Caco-2 (cell line): Measurements from ENCODE around the gene CEL. TPM values are rescaled to one million over a fixed set of nuclear protein-coding genes. Genes with fewer than 3 reads are reported as not detected.

Experiments
- BruUV-seq: library from RNA; stranded (reverse); fragments of 400-500 nt; replicated peaks from 2 replicates; lab custom pipeline; 2021; lab: Mats Ljungman, UMichigan
- CTCF ChIA-PET: fragments of 300-600 bp; sonication (Branson Sonifier 250); formaldehyde crosslinking; loops from one replicate; lab custom pipeline; 2022; ENCODE audit warnings: antibody characterized with exemption; lab: Charles Lee
- POLR2A ChIA-PET: fragments of 300-600 bp; sonication (Branson Sonifier 250); formaldehyde crosslinking; loops from one replicate; lab custom pipeline; 2022; ENCODE audit warnings: antibody characterized with exemption; lab: Charles Lee
- DNase-seq, 2 experiments: peaks; one replicate each; pipeline versions ENCODE4 v3.0.0 to v3.0.0-alpha.2; 2020 to 2022
- H3K27me3 ChIP-seq: replicated peaks from 2 replicates; pipeline ENCODE4 v1.6.0; 2011; ENCODE audit warnings: low read length; ENCODE audit not compliant: control insufficient read depth, insufficient read depth
- H3K36me3 ChIP-seq: 2 replicates; pipeline ENCODE4 v1.5.1; 2011; ENCODE audit warnings: low read length; ENCODE audit not compliant: control insufficient read depth, insufficient read depth
- H3K4me1 ChIP-seq: fragments of 250-450 bp; sonication (Bioruptor Pico); 2 replicates; pipeline ENCODE4 v1.5.1; 2020; ENCODE audit warnings: mild to moderate bottlenecking
- H3K4me3 ChIP-seq: 2 replicates; pipeline ENCODE4 v1.5.1; 2011; ENCODE audit warnings: low read depth, mild to moderate bottlenecking, control low read depth, low read length
- H3K9me3 ChIP-seq: fragments of 250-450 bp; sonication (Bioruptor Pico); 2 replicates; pipeline ENCODE4 v1.5.1; 2020; ENCODE audit warnings: mild to moderate bottlenecking, moderate library complexity
- H3K27ac Mint-ChIP-seq: one replicate; pipeline ENCODE4 v1.8.0; 2022; ENCODE audit warnings: mixed read lengths; ENCODE audit not compliant: unreplicated experiment
- H3K27me3 Mint-ChIP-seq: one replicate; pipeline ENCODE4 v1.8.0; 2022; ENCODE audit warnings: mixed read lengths; ENCODE audit not compliant: insufficient read depth, unreplicated experiment
- H3K36me3 Mint-ChIP-seq: one replicate; pipeline ENCODE4 v1.8.0; 2022; ENCODE audit warnings: mild to moderate bottlenecking, mixed read lengths; ENCODE audit not compliant: insufficient read depth, unreplicated experiment
- H3K4me1 Mint-ChIP-seq: one replicate; pipeline ENCODE4 v1.8.0; 2022; ENCODE audit warnings: low read depth, mixed read lengths; ENCODE audit not compliant: unreplicated experiment
- H3K4me3 Mint-ChIP-seq: one replicate; pipeline ENCODE4 v1.8.0; 2022; ENCODE audit warnings: mild to moderate bottlenecking, moderate library complexity, mixed read lengths; ENCODE audit not compliant: unreplicated experiment
- H3K9me3 Mint-ChIP-seq: one replicate; pipeline ENCODE4 v1.8.0; 2022; ENCODE audit warnings: mixed read lengths; ENCODE audit not compliant: unreplicated experiment
- CTCF ChIP-seq, 2 experiments: fragments of 200-600 bp in 1 of 2; IDR thresholded peaks; 1 replicate in 1 of 2; 2 replicates in 1 of 2; pipeline versions ENCODE4 v1.5.1 to v1.8.0; 2011 to 2022; ENCODE audit warnings: antibody characterized with exemption in 1 of 2, control low read depth in 1 of 2, inconsistent platforms in 1 of 2, low read depth in 1 of 2, low read length in 1 of 2, mild to moderate bottlenecking in 1 of 2, moderate library complexity in 1 of 2; ENCODE audit not compliant: insufficient read depth in 1 of 2, severe bottlenecking in 1 of 2, unreplicated experiment in 1 of 2
- intact Hi-C: fragments of 100-400 bp; cut with micrococcal nuclease; formaldehyde crosslinking; loops from one replicate; pipeline ENCODE4 v1.10.0; 2022; ENCODE audit not compliant: unreplicated experiment
- total RNA-seq: library from RNA; stranded (reverse); gene quantifications from 2 replicates; pipeline ENCODE4 v1.2.3, GENCODE V29; 2022

CEL gene
- total RNA-seq, 1 experiment from 2014 or later = 2.0 TPM

GRCh38 chr9:133119103-133119845 is 57.5 kb downstream of the CEL start:
- Histone ChIP-seq H3K27me3 (no peaks in the 10 kb centered on the region), H3K4me3 (no peak overlapping the region), H3K36me3 (no peaks in the 10 kb centered on the region), H3K9me3 (no peaks in the 10 kb centered on the region), H3K4me1 (peaks cover 28% of the 10 kb centered on the region)
- Mint-ChIP-seq H3K4me3 (no peak overlapping the region), H3K27me3 (no peaks in the 10 kb centered on the region), H3K9me3 (no peaks in the 10 kb centered on the region), H3K27ac (no peak overlapping the region), H3K36me3 (peaks cover 31% of the 10 kb centered on the region), H3K4me1 (peaks cover 23% of the 10 kb centered on the region)
- BruUV-seq = no TSS peak
- ChIA-PET POLR2A (interaction anchor here (0.5 to 0.6 kb wide), 2 partner anchors 69 to 363 kb away, joined by 3 to 7 read pairs; no protein-coding TSS in a partner anchor), CTCF (interaction anchor here (0.5 to 1.7 kb wide), 3 partner anchors 25 to 590 kb away, joined by 3 to 9 read pairs (median 7); no protein-coding TSS in a partner anchor)
- no peak for TF ChIP-seq CTCF (IDR thresholded peaks at IDR 0.05; ENCODE audit: insufficient read depth in 1 of 2, low read depth in 1 of 2, low read length in 1 of 2, severe bottlenecking in 1 of 2, unreplicated experiment in 1 of 2)
- no peak for DNase-seq
- intact Hi-C loops = no loop called here

- Mint-ChIP-seq H3K36me3 (peaks cover 31% of the 10 kb centered on the region), H3K4me3 (peak overlapping the region; percentile 64), H3K27me3 (no peaks in the 10 kb centered on the region), H3K9me3 (no peaks in the 10 kb centered on the region), H3K4me1 (peaks cover 24% of the 10 kb centered on the region), H3K27ac (peak overlapping the region; percentile 55)
- no peaks in the 10 kb centered on the region for H3K9me3 ChIP-seq
- TF ChIP-seq CTCF (IDR thresholded peaks at IDR 0.05; ENCODE audit: insufficient read depth in 1 of 2, low read depth in 1 of 2, low read length in 1 of 2, severe bottlenecking in 1 of 2, unreplicated experiment in 1 of 2) = no peak
- CTCF ChIA-PET = interaction anchor here (0.6 to 1.7 kb wide), 3 partner anchors 24 to 98 kb away, joined by 7 to 9 read pairs (median 9); no protein-coding TSS in a partner anchor
- BruUV-seq = TSS peak; percentile 36
- H3K36me3 ChIP-seq = no peaks in the 10 kb centered on the region
- peaks cover 26% of the 10 kb centered on the region for H3K4me1 ChIP-seq
- peak overlapping the region; percentile 76 for H3K4me3 ChIP-seq
- POLR2A ChIA-PET = no interaction called here
- H3K27me3 ChIP-seq = no peaks in the 10 kb centered on the region
- intact Hi-C loops = loop anchor here (1.0 kb wide), 1 partner anchor 27 kb away; no protein-coding TSS in a partner anchor
- no peak for DNase-seq
These were observed 58.2 kb downstream of the CEL start for GRCh38 chr9:133119846-133120500.

- Mint-ChIP-seq H3K36me3 (peaks cover 31% of the 10 kb centered on the region), H3K27me3 (no peaks in the 10 kb centered on the region), H3K4me3 (peak overlapping the region; percentile 64), H3K4me1 (peaks cover 24% of the 10 kb centered on the region), H3K27ac (peak overlapping the region; percentile 55), H3K9me3 (no peaks in the 10 kb centered on the region)
- BruUV-seq = no TSS peak
- POLR2A ChIA-PET = interaction anchor here (0.6 kb wide), 1 partner anchor 42 kb away, joined by 6 read pairs; no protein-coding TSS in a partner anchor
- peak in 1 of 2 experiments; percentile 34 for DNase-seq
- H3K9me3 ChIP-seq = no peaks in the 10 kb centered on the region
- CTCF ChIA-PET = interaction anchor here (0.6 kb wide), 1 partner anchor 39 kb away, joined by 9 read pairs; no protein-coding TSS in a partner anchor
- TF ChIP-seq CTCF (IDR thresholded peaks at IDR 0.05; ENCODE audit: insufficient read depth in 1 of 2, low read depth in 1 of 2, low read length in 1 of 2, severe bottlenecking in 1 of 2, unreplicated experiment in 1 of 2) = no peak
- H3K4me3 ChIP-seq = peak overlapping the region; percentile 76
- peaks cover 26% of the 10 kb centered on the region for H3K4me1 ChIP-seq
- no peaks in the 10 kb centered on the region for H3K27me3 ChIP-seq
- intact Hi-C loops = loop anchor here (1.0 kb wide), 1 partner anchor 27 kb away; no protein-coding TSS in a partner anchor
- H3K36me3 ChIP-seq = no peaks in the 10 kb centered on the region
These were observed 58.9 kb downstream of the CEL start for GRCh38 chr9:133120501-133121197.
